Measurements from ENCODE around the gene TNS1. TPM values are rescaled to one million over a fixed set of nuclear protein-coding genes. Genes with fewer than 3 reads are reported as not detected.
"Not testable (repeated sequence)": the region's sequence is repeated elsewhere in the genome, so short reads cannot be mapped to it uniquely, and the experiment has no call there.

The TNS1 gene
- total RNA-seq, 1 experiment from 2014 or later, result 3.4 TPM

DNA sequence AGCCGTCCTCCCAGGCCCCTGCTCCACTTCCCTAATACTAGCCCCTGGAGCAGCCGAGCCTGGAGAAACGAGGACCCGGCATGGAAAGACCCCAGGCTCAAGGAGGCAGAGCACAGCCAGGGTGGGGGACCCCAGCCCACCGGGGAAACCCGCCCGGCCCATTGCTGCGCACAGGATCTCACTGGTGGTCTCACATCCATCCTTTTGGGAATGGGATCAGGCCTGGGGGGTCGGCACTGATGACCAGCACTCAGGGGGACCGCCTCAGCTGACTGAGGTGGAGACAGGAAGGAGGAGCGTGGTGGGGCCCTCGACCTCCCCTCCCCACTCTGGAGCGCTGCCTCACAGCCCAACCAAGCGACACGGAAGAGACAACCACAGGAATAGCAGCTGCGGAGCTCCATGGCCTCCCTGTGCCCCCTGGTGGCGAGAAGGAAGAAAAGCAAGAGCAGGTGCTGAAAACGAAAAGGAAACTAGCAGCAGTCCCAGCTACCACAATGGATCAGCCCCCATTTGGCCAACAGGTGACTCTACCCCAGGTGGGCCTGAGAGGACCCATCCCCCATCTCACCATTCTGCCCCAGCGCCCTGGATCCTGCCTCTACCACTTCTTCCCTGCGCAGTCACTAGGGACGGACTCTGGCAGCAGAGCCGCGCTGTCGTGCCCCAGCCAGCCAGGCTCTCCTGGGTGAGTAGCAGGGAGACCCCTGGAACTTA is 31.9 kb upstream of the TNS1 start:
- not testable (repeated sequence) for H2AFZ ChIP-seq (ENCODE audit: low read length); H3K23me2 ChIP-seq (ENCODE audit: insufficient read length, low read depth, low read length, poor library complexity, severe bottlenecking); H3T11ph ChIP-seq (ENCODE audit: low read length); H3K4ac ChIP-seq (ENCODE audit: low read depth, low read length); H3K4me1 ChIP-seq (ENCODE audit: insufficient read depth, low read length); H2BK15ac ChIP-seq (ENCODE audit: low read depth, low read length); H3K36me3 Mint-ChIP-seq (ENCODE audit: insufficient read depth in 1 of 3, low read depth in 3 of 3); H3K9me3 ChIP-seq (ENCODE audit: control insufficient read depth, low read depth, low read length); H3K18ac ChIP-seq (ENCODE audit: insufficient read length, low read depth, low read length); H3K9me3 Mint-ChIP-seq; H2AK5ac ChIP-seq (ENCODE audit: insufficient read length, low read length); H3K14ac ChIP-seq (ENCODE audit: insufficient read depth, low read length); H3K9ac ChIP-seq (ENCODE audit: extremely low read depth, insufficient read length, low read length); H2BK20ac ChIP-seq (ENCODE audit: low read depth, low read length, poor library complexity, severe bottlenecking); H2BK5ac ChIP-seq (ENCODE audit: insufficient read length, low read length); H3K79me1 ChIP-seq (ENCODE audit: insufficient read depth, low read depth, low read length, poor library complexity, severe bottlenecking); H2BK12ac ChIP-seq (ENCODE audit: insufficient read length, low read depth, low read length); H4K8ac ChIP-seq (replicated peaks; ENCODE audit: insufficient read length, low read depth, low read length); H3K23ac ChIP-seq (ENCODE audit: insufficient read length, low read depth, low read length); H4K20me1 ChIP-seq (ENCODE audit: control insufficient read depth, insufficient read depth, insufficient read length); H3K27me3 ChIP-seq (ENCODE audit: insufficient read depth, low read length); H3K27ac Mint-ChIP-seq; H3K27ac ChIP-seq (ENCODE audit: insufficient read length, low read depth, low read length); H4K91ac ChIP-seq (ENCODE audit: insufficient read length, low read depth, low read length); H3K56ac ChIP-seq (ENCODE audit: insufficient read length, low read depth, low read length); H3K79me2 ChIP-seq (ENCODE audit: insufficient read depth, low read length); H4K5ac ChIP-seq (ENCODE audit: insufficient read length, low read depth, low read length); H2BK120ac ChIP-seq (ENCODE audit: low read depth, low read length, poor library complexity, severe bottlenecking)
- peak; percentile 86 for DNase-seq
- peak overlapping the region; percentile 60 to 79 for H3K4me3 Mint-ChIP-seq
- peaks cover 9 to 12% of the 10 kb centered on the region in 2 experiments for H3K4me1 Mint-ChIP-seq
- TF ChIP-seq, protein P1, sequence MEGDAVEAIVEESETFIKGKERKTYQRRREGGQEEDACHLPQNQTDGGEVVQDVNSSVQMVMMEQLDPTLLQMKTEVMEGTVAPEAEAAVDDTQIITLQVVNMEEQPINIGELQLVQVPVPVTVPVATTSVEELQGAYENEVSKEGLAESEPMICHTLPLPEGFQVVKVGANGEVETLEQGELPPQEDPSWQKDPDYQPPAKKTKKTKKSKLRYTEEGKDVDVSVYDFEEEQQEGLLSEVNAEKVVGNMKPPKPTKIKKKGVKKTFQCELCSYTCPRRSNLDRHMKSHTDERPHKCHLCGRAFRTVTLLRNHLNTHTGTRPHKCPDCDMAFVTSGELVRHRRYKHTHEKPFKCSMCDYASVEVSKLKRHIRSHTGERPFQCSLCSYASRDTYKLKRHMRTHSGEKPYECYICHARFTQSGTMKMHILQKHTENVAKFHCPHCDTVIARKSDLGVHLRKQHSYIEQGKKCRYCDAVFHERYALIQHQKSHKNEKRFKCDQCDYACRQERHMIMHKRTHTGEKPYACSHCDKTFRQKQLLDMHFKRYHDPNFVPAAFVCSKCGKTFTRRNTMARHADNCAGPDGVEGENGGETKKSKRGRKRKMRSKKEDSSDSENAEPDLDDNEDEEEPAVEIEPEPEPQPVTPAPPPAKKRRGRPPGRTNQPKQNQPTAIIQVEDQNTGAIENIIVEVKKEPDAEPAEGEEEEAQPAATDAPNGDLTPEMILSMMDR (conservative IDR thresholded peaks at IDR 0.05), result peak; percentile 79
- H3K4me2 ChIP-seq (ENCODE audit: insufficient read depth, insufficient read length, low read length), result peak overlapping the region; percentile 63
- WGBS (ENCODE audit: extremely low coverage, insufficient read length, low lambda C conversion rate), result no CpG with 5 or more reads among the region's 24 CpGs
- peaks cover 27% of the 10 kb centered on the region for H3K27me3 Mint-ChIP-seq (ENCODE audit: low read depth)
